Tibial nerve (tissue), 4 donors: ENCODE data around the gene B9D1. TPM values are rescaled to one million over a fixed set of nuclear protein-coding genes. Genes with fewer than 3 reads are reported as not detected.

Experiments used
- DNase-seq, 2 donors: peaks; one replicate each; pipeline ENCODE4 v3.0.0-alpha.2; 2019; ENCODE audit warnings: low spot score in 2 of 2
- H3K27ac ChIP-seq, 4 donors: fragments of 200-600 bp; sonication (generic) in 3 of 4; one replicate each; pipeline ENCODE4 v1.5.1; 2017 to 2019; ENCODE audit warnings: mild to moderate bottlenecking in 1 of 4
- H3K27me3 ChIP-seq, 2 donors: fragments of 200-600 bp; sonication (generic) in 1 of 2; one replicate each; pipeline versions ENCODE4 v1.5.1 to v1.6.0; 2017 to 2019
- H3K36me3 ChIP-seq, 3 donors: fragments of 200-600 bp; sonication (generic); one replicate each; pipeline ENCODE4 v1.5.1; 2018 to 2019
- H3K4me1 ChIP-seq, 4 donors: fragments of 200-600 bp; sonication (generic) in 3 of 4; one replicate each; pipeline ENCODE4 v1.5.1; 2017 to 2019
- H3K4me3 ChIP-seq, 4 donors: fragments of 200-600 bp; sonication (generic) in 3 of 4; one replicate each; pipeline ENCODE4 v1.5.1; 2017 to 2019; ENCODE audit warnings: mild to moderate bottlenecking in 1 of 4, moderate library complexity in 1 of 4
- H3K9me3 ChIP-seq, 4 donors: fragments of 200-600 bp; sonication (generic) in 3 of 4; one replicate each; pipeline ENCODE4 v1.5.1; 2017 to 2019
- EP300 ChIP-seq, 2 donors: sonication (generic); formaldehyde crosslinking; IDR thresholded peaks; one replicate each; pipeline ENCODE4 v1.6.1; 2017; ENCODE audit warnings: antibody characterized with exemption in 2 of 2, mild to moderate bottlenecking in 1 of 2
- POLR2A ChIP-seq, 2 donors: fragments of 450-650 bp; IDR thresholded peaks; one replicate each; pipeline ENCODE4 v1.6.1; 2017; ENCODE audit warnings: antibody characterized with exemption in 2 of 2, mild to moderate bottlenecking in 2 of 2, moderate library complexity in 2 of 2
- WGBS, 2 donors: methylation state at CpG; one replicate each; pipeline ENCODE4 v1.1.5; 2018; 5-methylcytosine and 5-hydroxymethylcytosine counted together
- total RNA-seq, 4 donors: library from RNA; depleted of rRNA; stranded (reverse); fragments of >200 nt; gene quantifications; one replicate each; pipeline ENCODE4 v1.1.0, GENCODE V29; 2016
- TF ChIP-seq, protein P1 (sequence below), 5 experiments: fragments of 200-600 bp in 3 of 5; fragments of 450-650 bp in 2 of 5; sonication (generic) in 3 of 5; IDR thresholded peaks; one replicate each; pipeline ENCODE4 v1.5.1; 2016 to 2019; ENCODE audit warnings: antibody characterized with exemption in 5 of 5, mild to moderate bottlenecking in 3 of 5, moderate library complexity in 2 of 5

B9D1 gene
- total RNA-seq, 4 donors from 2014 or later: 21.6 to 65.4 (median 43.4) TPM

GRCh38 chr17:19398301-19399181 is 36.0 kb upstream of the B9D1 start:
- 39 to 43% methylated on average over 2 of the region's 2 CpGs for WGBS, 2 donors
- peaks cover 4 to 28% (median 20%) of the 10 kb centered on the region in 4 donors for H3K4me1 ChIP-seq
- TF ChIP-seq POLR2A (IDR thresholded peaks at IDR 0.05) (no peak), EP300 (IDR thresholded peaks at IDR 0.05) (peak in 1 of 2 donors; percentile 87)
- DNase-seq: peak; percentile 51 to 78
- H3K36me3 ChIP-seq: no peaks in the 10 kb centered on the region
- H3K27me3 ChIP-seq: no peaks in the 10 kb centered on the region
- H3K27ac ChIP-seq: peak overlapping the region; percentile 44 to 81 (median 74)
- H3K9me3 ChIP-seq: no peaks in the 10 kb centered on the region
- no peak overlapping the region for H3K4me3 ChIP-seq

- 52 to 60% methylated on average over 6 of the region's 6 CpGs for WGBS, 2 donors
- TF ChIP-seq EP300 (IDR thresholded peaks at IDR 0.05): no peak
- TF ChIP-seq, protein P1, sequence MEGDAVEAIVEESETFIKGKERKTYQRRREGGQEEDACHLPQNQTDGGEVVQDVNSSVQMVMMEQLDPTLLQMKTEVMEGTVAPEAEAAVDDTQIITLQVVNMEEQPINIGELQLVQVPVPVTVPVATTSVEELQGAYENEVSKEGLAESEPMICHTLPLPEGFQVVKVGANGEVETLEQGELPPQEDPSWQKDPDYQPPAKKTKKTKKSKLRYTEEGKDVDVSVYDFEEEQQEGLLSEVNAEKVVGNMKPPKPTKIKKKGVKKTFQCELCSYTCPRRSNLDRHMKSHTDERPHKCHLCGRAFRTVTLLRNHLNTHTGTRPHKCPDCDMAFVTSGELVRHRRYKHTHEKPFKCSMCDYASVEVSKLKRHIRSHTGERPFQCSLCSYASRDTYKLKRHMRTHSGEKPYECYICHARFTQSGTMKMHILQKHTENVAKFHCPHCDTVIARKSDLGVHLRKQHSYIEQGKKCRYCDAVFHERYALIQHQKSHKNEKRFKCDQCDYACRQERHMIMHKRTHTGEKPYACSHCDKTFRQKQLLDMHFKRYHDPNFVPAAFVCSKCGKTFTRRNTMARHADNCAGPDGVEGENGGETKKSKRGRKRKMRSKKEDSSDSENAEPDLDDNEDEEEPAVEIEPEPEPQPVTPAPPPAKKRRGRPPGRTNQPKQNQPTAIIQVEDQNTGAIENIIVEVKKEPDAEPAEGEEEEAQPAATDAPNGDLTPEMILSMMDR (IDR thresholded peaks at IDR 0.05): no peak
- TF ChIP-seq POLR2A (IDR thresholded peaks at IDR 0.05): no peak
Observed at GRCh38 chr17:19397556-19398041, 35.1 kb upstream of the B9D1 start.

DNA sequence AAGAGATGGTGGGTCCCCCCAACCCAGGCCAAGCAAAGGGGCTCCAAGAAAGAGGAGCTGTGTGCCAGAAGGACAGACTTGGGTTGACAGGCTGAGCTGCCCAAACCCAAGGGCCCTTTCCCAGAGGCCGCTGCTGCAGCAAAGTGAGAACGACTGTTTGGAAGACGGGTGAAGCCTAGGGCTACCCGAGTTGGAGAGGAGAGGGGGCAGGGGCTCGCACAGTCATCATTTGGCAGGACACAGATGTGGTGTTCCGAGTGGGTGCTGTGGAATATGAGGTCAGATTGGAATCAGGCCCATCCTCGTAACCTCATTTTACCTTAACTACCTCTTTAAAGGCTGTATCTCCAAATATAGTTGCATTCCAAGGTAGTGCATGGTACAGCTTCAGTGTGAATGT is 29.8 kb upstream of the B9D1 start:
- peaks cover 3 to 33% (median 25%) of the 10 kb centered on the region in 4 donors for H3K4me1 ChIP-seq

More at GRCh38 chr17:19397556-19398041, 35.1 kb upstream of the B9D1 start:
- Histone ChIP-seq H3K4me1 (peaks cover 4 to 28% (median 20%) of the 10 kb centered on the region in 4 donors), H3K27me3 (no peaks in the 10 kb centered on the region), H3K4me3 (no peak overlapping the region), H3K36me3 (no peaks in the 10 kb centered on the region), H3K27ac (peak overlapping the region; percentile 44 to 81 (median 74)), H3K9me3 (no peaks in the 10 kb centered on the region)
- no peak for DNase-seq

GRCh38 chr17:19391432-19391831 is 28.9 kb upstream of the B9D1 start:
- Histone ChIP-seq H3K27ac (peak overlapping the region in 1 of 4 donors; percentile 94), H3K4me3 (no peak overlapping the region), H3K36me3 (no peaks in the 10 kb centered on the region), H3K27me3 (no peaks in the 10 kb centered on the region), H3K4me1 (peaks cover 3 to 42% (median 33%) of the 10 kb centered on the region in 4 donors), H3K9me3 (no peaks in the 10 kb centered on the region)
- no peak for DNase-seq
- 78 to 81% methylated on average over 6 to 7 of the region's 7 CpGs for WGBS, 2 donors
- TF ChIP-seq POLR2A (IDR thresholded peaks at IDR 0.05): no peak
- no peak for TF ChIP-seq EP300 (IDR thresholded peaks at IDR 0.05)
- TF ChIP-seq, protein P1 (IDR thresholded peaks at IDR 0.05): no peak

More for the DNA sequence above, 29.8 kb upstream of the B9D1 start:
- H3K27ac ChIP-seq: no peak overlapping the region
- no peaks in the 10 kb centered on the region for H3K27me3 ChIP-seq
- TF ChIP-seq EP300 (IDR thresholded peaks at IDR 0.05): no peak
- TF ChIP-seq, protein P1 (IDR thresholded peaks at IDR 0.05): no peak
- no peak for TF ChIP-seq POLR2A (IDR thresholded peaks at IDR 0.05)
- no peaks in the 10 kb centered on the region for H3K9me3 ChIP-seq
- H3K36me3 ChIP-seq: no peaks in the 10 kb centered on the region
- DNase-seq: no peak
- WGBS, 2 donors: 71 to 83% methylated on average over 7 of the region's 7 CpGs
- no peak overlapping the region for H3K4me3 ChIP-seq

DNA sequence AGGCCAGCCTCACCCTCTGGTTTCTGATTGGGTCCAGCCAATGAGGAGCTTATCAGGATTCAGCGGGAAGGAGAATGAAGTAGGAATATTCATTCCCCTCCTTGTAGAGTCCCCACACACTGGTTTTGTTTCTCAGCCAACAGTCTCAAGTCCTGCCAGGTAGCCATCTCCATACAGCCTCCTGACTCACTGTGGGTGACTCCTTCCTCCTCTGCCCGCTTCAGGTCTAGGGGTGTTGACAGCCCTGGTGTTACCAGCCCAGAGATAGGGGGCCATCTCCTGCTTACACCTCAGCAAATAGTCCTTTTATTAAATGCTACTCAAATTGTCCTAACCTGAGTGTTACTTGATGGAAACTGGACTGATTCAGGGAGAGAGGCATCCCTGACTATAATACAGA is 28.4 kb upstream of the B9D1 start:
- Histone ChIP-seq H3K36me3 (no peaks in the 10 kb centered on the region), H3K4me1 (peaks cover 3 to 46% (median 38%) of the 10 kb centered on the region in 4 donors), H3K4me3 (no peak overlapping the region), H3K9me3 (no peaks in the 10 kb centered on the region), H3K27me3 (no peaks in the 10 kb centered on the region), H3K27ac (peak overlapping the region in 3 of 4 donors; percentile 24 to 97 (median 94))
- 82 to 95% methylated on average over 2 of the region's 2 CpGs for WGBS, 2 donors
- TF ChIP-seq, protein P1 (IDR thresholded peaks at IDR 0.05): no peak
- no peak for DNase-seq
